WI38 (cell line): ENCODE measurements around the gene SP100.

ENCODE experiments used
- H3K4me3 ChIP-seq: 2 replicates; pipeline ENCODE4 v1.5.1; 2011; ENCODE audit warnings: low read depth, mild to moderate bottlenecking, control low read depth, low read length
- CTCF ChIP-seq: IDR thresholded peaks from 2 replicates; pipeline ENCODE4 v1.5.1; 2012; ENCODE audit warnings: low read depth, mild to moderate bottlenecking, control low read depth, low read length

The SP100 gene

DNA sequence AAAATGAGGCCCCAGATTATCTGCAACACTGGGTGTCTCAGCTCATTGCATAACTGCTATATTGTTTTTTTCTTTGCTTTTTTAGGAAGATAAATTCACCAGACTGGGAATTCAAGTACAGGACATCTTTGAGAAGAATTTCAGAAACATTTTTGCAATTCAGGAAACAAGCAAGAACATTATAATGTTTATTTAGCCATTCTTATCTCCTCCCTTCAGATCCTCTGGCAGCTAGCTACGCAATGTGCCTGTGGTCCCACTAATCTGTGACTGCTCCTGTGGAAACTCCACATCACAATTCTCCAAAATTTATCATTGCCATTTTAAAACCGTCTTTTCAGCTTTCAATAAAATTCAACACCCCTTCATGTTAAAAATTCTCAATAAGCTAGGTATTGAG is 126.8 kb downstream of the SP100 start:
- no peak for TF ChIP-seq CTCF
- H3K4me3 ChIP-seq: no peak overlapping the region

GRCh38 chr2:230552181-230552580 is 136.2 kb downstream of the SP100 start:
- no peak overlapping the region for H3K4me3 ChIP-seq
- no peak for TF ChIP-seq CTCF

DNA sequence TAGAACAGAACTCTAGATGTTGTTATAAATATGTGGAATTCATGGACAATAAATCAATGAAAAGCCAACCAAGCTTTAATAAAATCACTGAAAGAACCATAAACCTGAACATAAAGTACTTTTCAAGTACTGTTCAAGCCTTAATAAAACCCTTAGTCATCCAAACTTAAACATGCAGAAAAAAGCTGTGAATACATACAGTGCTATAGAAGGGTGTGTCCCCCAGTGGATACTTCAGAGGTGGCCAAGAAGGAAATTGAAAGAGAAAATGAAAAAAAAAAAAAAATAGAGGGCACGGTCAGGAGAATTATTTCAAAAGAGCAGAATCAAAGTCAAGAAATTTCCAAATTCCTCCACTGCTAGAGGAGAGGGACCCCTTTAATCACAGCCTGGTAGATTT is 141.1 kb downstream of the SP100 start:
- no peak overlapping the region for H3K4me3 ChIP-seq
- no peak for TF ChIP-seq CTCF

DNA sequence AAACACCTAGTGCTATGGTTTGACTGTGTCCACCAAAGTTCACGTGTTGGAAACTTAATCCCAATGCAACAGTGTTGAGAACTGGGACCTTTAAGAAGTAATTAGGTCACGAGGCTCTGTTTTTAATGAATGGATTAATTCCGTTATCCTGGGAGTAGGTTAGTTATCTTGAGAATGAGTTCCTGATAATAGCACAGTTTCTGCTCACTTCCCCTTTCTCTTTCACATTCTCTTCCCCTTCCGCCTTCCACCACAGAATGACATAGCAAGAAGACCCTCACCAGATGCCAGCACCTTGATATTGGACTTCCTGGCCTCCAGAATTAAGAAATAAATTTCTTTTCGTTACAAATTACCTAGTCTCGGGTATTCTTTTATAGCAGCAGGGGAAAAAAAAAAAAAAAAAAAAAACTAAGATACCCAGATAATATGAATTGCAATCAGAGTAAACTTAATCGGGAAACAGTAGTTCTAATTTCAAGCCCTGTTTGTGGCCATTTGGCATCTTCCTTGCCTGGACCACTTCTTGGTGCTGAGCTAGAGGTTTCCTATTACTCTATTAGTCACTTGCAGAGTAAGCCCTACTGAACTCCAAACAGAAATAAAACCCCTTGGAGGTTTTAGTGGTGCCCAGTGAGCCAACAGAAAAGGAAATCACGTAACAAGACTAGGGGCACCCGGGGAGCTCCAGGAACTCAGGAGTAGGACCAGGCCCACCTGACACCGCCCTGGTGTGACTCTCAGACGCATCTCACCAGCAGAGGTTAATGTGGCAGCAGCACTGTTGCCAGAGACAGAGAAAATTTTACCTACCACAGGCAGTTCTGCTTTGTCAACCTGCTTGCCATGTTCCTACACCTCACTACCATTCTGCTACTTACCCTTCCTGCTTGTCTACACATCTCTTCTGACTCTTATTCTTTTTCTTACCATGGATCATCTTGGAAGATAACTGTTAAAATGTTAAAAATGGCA is 149.1 kb downstream of the SP100 start:
- TF ChIP-seq CTCF: no peak
- no peak overlapping the region for H3K4me3 ChIP-seq

DNA sequence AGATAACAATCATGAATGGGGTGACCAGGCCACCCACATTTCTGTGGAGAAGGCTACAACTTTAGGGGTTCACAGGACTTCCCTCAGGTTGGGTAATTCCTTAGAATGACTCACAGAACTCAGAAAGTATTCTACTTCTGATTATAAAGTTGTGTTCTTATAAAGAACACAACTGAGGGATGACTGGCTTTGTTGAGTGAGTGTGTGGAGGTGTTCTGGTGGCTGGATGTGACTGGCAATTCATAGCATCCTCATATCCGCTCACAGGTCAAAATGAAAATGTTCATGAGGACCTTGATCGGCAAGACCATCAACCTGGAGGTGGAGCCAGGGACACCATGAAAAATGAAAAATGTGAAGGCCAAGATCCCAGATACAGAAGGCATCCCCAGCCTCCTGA is 153.3 kb downstream of the SP100 start:
- no peak overlapping the region for H3K4me3 ChIP-seq
- no peak for TF ChIP-seq CTCF

- no peak overlapping the region for H3K4me3 ChIP-seq
- TF ChIP-seq CTCF: no peak
Measured at GRCh38 chr2:230570987-230571386, 155.0 kb downstream of the SP100 start.

- no peak for TF ChIP-seq CTCF
- H3K4me3 ChIP-seq: no peak overlapping the region
Measured at GRCh38 chr2:230575642-230576324, 159.8 kb downstream of the SP100 start.
